GM12865 (cell line): ENCODE measurements around the gene RNLS.

Experiments used
- DNase-seq: peaks from one replicate; pipeline ENCODE4 v3.0.0; 2010; ENCODE audit warnings: low read depth
- H3K4me3 ChIP-seq: 2 replicates; pipeline ENCODE4 v1.5.1; 2011; ENCODE audit warnings: mild to moderate bottlenecking, low read depth, low read length, control low read depth
- TF ChIP-seq, protein P1 (sequence below): IDR thresholded peaks from 2 replicates; pipeline ENCODE4 v1.5.1; 2011; ENCODE audit warnings: low read length, control low read depth, low read depth, inconsistent platforms; ENCODE audit not compliant: insufficient read depth; ENCODE audit errors: missing control alignments

Gene RNLS

DNA sequence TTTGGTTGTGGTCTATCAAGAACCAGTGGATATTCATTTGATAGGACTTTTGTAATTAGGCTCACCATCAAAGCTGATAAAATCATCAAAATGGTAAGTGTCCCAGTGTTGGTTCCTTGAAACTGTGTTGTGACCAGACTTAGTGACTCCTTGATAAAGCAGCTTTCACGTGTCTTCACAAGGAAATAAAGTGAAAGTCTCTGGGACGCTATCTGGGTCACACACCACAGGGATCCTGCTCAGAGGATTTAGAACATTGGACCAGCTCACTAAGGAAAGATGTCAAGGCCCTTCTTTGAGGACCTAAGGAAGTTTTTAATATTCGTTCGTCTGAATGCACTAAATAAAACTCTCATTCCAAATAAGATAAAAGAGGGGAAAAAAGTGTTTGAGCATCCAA is 193.1 kb downstream of the RNLS start:
- TF ChIP-seq, protein P1, sequence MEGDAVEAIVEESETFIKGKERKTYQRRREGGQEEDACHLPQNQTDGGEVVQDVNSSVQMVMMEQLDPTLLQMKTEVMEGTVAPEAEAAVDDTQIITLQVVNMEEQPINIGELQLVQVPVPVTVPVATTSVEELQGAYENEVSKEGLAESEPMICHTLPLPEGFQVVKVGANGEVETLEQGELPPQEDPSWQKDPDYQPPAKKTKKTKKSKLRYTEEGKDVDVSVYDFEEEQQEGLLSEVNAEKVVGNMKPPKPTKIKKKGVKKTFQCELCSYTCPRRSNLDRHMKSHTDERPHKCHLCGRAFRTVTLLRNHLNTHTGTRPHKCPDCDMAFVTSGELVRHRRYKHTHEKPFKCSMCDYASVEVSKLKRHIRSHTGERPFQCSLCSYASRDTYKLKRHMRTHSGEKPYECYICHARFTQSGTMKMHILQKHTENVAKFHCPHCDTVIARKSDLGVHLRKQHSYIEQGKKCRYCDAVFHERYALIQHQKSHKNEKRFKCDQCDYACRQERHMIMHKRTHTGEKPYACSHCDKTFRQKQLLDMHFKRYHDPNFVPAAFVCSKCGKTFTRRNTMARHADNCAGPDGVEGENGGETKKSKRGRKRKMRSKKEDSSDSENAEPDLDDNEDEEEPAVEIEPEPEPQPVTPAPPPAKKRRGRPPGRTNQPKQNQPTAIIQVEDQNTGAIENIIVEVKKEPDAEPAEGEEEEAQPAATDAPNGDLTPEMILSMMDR, result no peak
- no peak for DNase-seq
- H3K4me3 ChIP-seq, result no peak overlapping the region

DNA sequence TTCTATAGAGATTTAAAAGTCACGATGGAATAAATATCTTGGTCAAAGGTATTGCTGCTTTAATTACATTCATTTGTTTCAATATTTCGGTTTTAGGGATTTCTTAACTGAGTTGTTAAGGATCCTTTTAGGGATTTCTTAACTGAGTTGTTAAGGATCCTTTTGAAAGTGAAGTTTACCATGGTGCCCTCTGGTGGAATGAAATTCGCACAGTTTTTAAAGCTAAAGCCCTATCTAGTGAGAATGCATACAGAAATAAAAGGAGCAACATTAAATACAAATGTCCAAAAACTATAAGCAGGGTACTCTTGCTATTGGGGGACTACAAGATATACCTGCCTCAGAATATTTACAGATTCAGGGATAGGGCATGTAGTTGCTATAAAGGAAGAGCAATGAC is 193.7 kb downstream of the RNLS start:
- TF ChIP-seq, protein P1, result peak; percentile 47
- H3K4me3 ChIP-seq, result peak overlapping the region; percentile 7; the same call in 1 of the 2 replicates
- DNase-seq, result peak; percentile 77

DNA sequence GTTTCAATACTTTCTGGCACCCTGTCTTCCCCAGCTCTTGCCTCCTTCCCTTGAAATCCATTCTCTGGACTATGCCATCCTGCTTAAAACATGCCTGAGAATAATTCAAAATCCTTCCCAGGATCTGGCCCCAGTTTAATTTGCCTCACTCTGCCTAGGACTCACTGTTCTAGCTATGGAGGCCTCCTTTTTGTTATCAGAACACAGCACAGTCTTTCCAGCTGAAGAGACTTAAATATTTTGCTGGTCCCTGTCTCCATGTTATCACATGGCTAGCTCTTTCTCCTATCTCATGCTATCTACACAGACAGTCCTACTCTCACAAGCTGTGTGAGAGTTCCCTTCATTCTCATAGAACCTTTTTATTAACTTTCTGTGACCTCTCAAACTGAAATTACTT is 194.8 kb downstream of the RNLS start:
- TF ChIP-seq, protein P1, result no peak
- DNase-seq, result no peak
- no peak overlapping the region for H3K4me3 ChIP-seq

DNA sequence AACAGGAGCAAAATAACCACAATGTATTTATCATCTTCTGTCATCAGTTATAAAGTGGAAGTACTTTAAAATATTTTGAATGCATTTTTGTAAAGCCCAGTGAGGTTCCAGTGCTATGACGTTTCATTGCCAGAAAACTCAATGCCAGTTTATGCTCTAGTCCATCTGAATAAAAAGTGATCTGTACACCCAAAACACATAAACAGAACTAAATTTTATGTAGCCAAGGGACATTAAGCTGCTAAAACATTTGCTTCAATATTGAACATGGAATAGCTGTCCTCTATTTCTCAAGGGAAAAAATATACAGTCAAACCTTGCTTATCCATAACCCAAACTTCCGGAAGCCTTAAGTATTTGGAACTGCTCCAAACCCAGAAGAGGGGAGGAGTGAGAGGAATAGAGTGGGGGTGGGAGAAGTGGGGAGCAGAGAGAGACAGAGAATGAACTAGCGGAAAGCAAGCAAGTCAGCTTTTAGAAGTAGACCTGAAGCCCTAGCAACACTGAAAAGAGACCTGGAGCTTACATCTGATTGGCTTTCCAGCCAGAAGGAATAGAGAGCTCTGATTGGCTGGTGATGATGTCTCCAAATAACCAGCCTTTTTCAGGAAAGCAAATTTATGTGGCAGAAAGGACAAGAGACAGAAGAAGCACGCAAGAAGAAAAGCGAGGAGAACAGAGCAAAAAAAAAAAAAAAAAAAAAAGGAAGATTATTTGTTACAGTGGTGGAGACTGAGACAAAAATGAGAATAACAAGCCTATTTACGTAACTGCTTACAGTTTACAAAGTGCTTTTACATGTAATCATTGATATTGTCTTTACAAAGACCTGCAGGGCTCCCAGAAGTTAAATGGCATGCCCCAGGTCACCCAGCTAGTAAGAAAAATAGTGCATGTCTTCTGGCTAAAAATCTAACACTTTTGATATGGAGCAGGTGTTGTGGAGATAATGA is 196.0 kb downstream of the RNLS start:
- peak overlapping the region; percentile 41 for H3K4me3 ChIP-seq
- peak; percentile 87 for DNase-seq
- TF ChIP-seq, protein P1, result no peak

DNA sequence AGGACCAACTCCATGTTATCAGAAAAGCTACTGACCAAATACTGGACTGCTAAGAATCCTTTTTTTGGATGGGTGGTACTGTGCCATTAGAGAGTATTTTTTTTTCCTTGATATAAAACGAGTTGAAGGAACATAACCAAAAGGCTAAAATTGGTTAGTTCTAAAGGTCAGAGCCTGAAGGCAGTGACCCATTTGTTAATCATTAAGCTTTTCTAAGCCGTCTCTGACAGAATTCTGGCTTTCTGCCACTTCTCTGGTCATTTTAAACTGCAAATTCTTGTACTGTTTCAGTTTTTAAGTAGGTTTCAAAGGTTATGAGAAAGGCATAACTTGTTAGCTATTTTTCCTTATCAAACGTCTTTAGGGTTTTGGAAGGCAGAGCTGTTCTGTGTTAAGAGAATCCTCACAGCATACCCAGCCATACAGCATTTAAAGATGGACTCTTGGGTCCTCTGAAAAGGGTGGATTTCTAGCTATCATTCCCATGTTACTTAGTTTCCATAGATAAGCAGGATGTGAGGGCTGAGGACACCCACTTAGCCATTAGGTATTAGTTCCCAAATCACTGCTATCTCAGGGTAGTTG is 196.8 kb downstream of the RNLS start:
- TF ChIP-seq, protein P1, result no peak
- peak overlapping the region; percentile 41 for H3K4me3 ChIP-seq
- peak; percentile 83 for DNase-seq

DNA sequence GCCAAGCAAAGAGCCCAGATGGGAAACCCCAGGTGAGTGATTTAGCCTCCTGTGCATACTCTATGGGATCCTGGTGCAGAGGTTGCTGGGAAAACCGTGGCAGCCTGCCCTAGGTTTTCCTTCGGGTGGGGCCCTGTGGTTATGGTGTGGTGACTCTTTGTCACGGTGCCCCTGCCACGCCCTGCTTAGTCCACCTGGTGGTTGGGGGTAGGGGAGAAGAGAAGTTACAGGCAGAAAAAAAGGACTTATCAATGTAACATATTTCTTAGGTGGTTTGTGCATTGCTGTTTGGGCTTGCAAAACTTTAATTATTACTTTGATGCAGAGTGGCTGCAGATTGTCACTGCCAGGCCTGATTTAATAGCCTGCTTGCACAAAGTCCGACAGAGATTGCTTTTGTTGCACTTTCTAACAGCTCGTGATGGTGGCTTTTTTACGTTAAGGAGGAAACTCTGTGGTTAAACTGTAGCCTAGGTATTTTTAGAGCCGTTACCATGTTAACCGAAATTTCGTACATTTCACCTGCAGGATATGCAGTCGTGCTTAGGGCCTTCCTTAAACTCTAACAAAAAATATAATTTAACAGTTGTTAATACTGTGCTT is 197.4 kb downstream of the RNLS start:
- peak; percentile 94 for DNase-seq
- TF ChIP-seq, protein P1, result no peak
- H3K4me3 ChIP-seq, result peak overlapping the region; percentile 41
